Testis (tissue), 2 donors: ENCODE results near the gene FMO2.

ENCODE experiments used
- POLR2A ChIP-seq: fragments of 450-650 bp; IDR thresholded peaks from one replicate; pipeline ENCODE4 v1.6.1; 2017; ENCODE audit warnings: antibody characterized with exemption, mild to moderate bottlenecking, moderate library complexity
- TF ChIP-seq, protein P1 (sequence below), 3 experiments: fragments of 450-650 bp in 2 of 3; fragments of 200-600 bp in 1 of 3; sonication (generic) in 1 of 3; IDR thresholded peaks; one replicate each; pipeline ENCODE4 v1.5.1; 2016 to 2019; ENCODE audit warnings: antibody characterized with exemption in 3 of 3, mild to moderate bottlenecking in 2 of 3, moderate library complexity in 1 of 3

DNA sequence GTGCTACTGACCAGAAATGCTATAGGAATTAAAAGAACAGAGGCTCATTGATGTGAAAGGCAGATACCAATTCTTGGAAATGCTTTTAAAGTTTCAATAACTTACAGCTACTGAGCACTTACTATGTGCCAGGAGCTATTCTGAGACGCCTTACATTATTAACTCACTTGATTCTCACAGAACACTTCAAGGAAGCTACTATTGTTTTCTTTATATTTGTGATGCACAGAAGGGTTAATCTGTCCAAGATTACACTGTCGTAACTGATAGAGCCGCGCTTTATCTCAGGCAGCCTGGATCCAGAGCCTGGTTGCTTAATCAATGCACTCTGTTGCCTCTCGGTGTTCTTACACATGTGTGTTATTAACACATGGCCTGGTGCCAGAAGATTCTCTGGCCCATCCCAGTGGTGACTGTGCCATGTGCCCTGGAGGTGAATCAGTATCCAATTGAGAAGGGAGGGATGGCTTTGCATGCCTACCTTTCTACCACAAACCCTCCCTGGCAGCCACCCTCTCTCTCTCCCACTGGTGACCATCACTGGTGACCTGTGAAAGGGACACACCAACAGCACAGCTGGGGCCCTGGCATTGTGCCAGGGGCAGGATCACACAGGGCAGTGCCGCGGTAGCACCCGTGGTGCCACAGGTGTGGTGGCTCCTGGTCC, 72.0 kb downstream of the FMO2 start:
- TF ChIP-seq, protein P1, sequence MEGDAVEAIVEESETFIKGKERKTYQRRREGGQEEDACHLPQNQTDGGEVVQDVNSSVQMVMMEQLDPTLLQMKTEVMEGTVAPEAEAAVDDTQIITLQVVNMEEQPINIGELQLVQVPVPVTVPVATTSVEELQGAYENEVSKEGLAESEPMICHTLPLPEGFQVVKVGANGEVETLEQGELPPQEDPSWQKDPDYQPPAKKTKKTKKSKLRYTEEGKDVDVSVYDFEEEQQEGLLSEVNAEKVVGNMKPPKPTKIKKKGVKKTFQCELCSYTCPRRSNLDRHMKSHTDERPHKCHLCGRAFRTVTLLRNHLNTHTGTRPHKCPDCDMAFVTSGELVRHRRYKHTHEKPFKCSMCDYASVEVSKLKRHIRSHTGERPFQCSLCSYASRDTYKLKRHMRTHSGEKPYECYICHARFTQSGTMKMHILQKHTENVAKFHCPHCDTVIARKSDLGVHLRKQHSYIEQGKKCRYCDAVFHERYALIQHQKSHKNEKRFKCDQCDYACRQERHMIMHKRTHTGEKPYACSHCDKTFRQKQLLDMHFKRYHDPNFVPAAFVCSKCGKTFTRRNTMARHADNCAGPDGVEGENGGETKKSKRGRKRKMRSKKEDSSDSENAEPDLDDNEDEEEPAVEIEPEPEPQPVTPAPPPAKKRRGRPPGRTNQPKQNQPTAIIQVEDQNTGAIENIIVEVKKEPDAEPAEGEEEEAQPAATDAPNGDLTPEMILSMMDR (IDR thresholded peaks at IDR 0.05), result no peak
- TF ChIP-seq POLR2A, result no peak
